Testis (tissue), 3 donors: Measurements from ENCODE around the gene SCAPER. TPM values are rescaled to one million over a fixed set of nuclear protein-coding genes. Genes with fewer than 3 reads are reported as not detected.

ENCODE experiments used
- DNase-seq: peaks from one replicate; pipeline ENCODE4 v3.0.0-alpha.2; 2019
- H3K27ac ChIP-seq, 2 donors: fragments of 200-600 bp; sonication (generic); one replicate each; pipeline ENCODE4 v1.5.1; 2019
- H3K27me3 ChIP-seq: fragments of 200-600 bp; sonication (generic); one replicate; pipeline ENCODE4 v1.5.1; 2019
- H3K36me3 ChIP-seq: fragments of 200-600 bp; sonication (generic); one replicate; pipeline ENCODE4 v1.5.1; 2017; ENCODE audit warnings: low read depth; ENCODE audit errors: missing control alignments
- H3K4me1 ChIP-seq: fragments of 200-600 bp; sonication (generic); one replicate; pipeline ENCODE4 v1.5.1; 2019
- H3K4me3 ChIP-seq, 2 donors: fragments of 200-600 bp; sonication (generic); one replicate each; pipeline ENCODE4 v1.5.1; 2017 to 2019
- H3K9me3 ChIP-seq: fragments of 200-600 bp; sonication (generic); one replicate; pipeline ENCODE4 v1.5.1; 2017
- POLR2A ChIP-seq: fragments of 450-650 bp; IDR thresholded peaks from one replicate; pipeline ENCODE4 v1.6.1; 2017; ENCODE audit warnings: antibody characterized with exemption, mild to moderate bottlenecking, moderate library complexity
- WGBS, 2 donors: methylation state at CpG; one replicate each; pipeline ENCODE4 v1.1.5; 2018; 5-methylcytosine and 5-hydroxymethylcytosine counted together
- intact Hi-C: fragments of 100-400 bp; cut with DNase I; formaldehyde crosslinking; loops from one replicate; pipeline ENCODE4 v1.15.1; 2023; ENCODE audit warnings: low total_unique reads
- polyA plus RNA-seq: library from polyadenylated mRNA; stranded (reverse); fragments of 350-450 nt; fragmentation: Illumina TruSeq; extraction: RNeasy Lipid Tissue Mini Kit (QIAGEN cat#74804); gene quantifications from one replicate; pipeline ENCODE4 v1.2.3, GENCODE V29; 2014; ENCODE audit warnings: low read depth, low replicate concordance; ENCODE audit not compliant: insufficient read depth
- total RNA-seq, 2 donors: library from RNA; depleted of rRNA; stranded (reverse); fragments of >200 nt; gene quantifications; one replicate each; pipeline ENCODE4 v1.2.3, GENCODE V29; 2016
- TF ChIP-seq, protein P1 (sequence below), 3 experiments: fragments of 450-650 bp in 2 of 3; fragments of 200-600 bp in 1 of 3; sonication (generic) in 1 of 3; IDR thresholded peaks; one replicate each; pipeline ENCODE4 v1.5.1; 2016 to 2019; ENCODE audit warnings: antibody characterized with exemption in 3 of 3, mild to moderate bottlenecking in 2 of 3, moderate library complexity in 1 of 3

The SCAPER gene
- total and polyA plus RNA-seq, 3 donors from 2014 or later: 43.7 to 60.7 (median 54.8) TPM

DNA sequence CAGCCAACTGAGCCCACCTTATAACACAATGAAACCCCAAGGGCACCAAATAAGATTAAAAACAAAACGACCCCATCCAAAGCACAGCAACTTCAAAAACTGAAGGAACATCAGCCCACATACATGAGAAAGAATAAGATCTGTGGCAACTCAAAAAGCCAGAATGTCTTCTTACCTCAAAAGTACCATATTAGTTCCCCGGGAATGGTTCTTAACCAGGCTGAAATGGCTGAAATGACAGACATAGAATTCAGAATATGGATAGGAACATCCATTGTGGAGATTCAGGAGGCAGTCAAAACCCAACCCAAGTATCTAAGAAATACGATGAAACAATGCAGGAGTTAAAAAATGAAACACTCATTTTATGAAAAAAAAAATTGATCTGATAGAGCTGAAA, 222.3 kb downstream of the SCAPER start:
- Histone ChIP-seq H3K27me3 (no peaks in the 10 kb centered on the region), H3K9me3 (no peaks in the 10 kb centered on the region), H3K4me3 (no peak overlapping the region), H3K27ac (no peak overlapping the region), H3K36me3 (no peaks in the 10 kb centered on the region), H3K4me1 (no peaks in the 10 kb centered on the region)
- intact Hi-C loops: no loop called here
- DNase-seq: no peak
- TF ChIP-seq POLR2A: no peak
- TF ChIP-seq, protein P1, sequence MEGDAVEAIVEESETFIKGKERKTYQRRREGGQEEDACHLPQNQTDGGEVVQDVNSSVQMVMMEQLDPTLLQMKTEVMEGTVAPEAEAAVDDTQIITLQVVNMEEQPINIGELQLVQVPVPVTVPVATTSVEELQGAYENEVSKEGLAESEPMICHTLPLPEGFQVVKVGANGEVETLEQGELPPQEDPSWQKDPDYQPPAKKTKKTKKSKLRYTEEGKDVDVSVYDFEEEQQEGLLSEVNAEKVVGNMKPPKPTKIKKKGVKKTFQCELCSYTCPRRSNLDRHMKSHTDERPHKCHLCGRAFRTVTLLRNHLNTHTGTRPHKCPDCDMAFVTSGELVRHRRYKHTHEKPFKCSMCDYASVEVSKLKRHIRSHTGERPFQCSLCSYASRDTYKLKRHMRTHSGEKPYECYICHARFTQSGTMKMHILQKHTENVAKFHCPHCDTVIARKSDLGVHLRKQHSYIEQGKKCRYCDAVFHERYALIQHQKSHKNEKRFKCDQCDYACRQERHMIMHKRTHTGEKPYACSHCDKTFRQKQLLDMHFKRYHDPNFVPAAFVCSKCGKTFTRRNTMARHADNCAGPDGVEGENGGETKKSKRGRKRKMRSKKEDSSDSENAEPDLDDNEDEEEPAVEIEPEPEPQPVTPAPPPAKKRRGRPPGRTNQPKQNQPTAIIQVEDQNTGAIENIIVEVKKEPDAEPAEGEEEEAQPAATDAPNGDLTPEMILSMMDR (IDR thresholded peaks at IDR 0.05): no peak
- WGBS, 2 donors: 96 to 97% methylated on average over 3 of the region's 3 CpGs

- WGBS, 2 donors: 95 to 96% methylated on average over 7 of the region's 7 CpGs
- no peak for TF ChIP-seq POLR2A
- TF ChIP-seq, protein P1 (IDR thresholded peaks at IDR 0.05): no peak
- Histone ChIP-seq H3K4me1 (no peaks in the 10 kb centered on the region), H3K36me3 (no peaks in the 10 kb centered on the region), H3K27ac (no peak overlapping the region), H3K9me3 (no peaks in the 10 kb centered on the region), H3K27me3 (no peaks in the 10 kb centered on the region), H3K4me3 (no peak overlapping the region)
- no peak for DNase-seq
- intact Hi-C loops: no loop called here
Measured at GRCh38 chr15:76682259-76682658, 222.9 kb downstream of the SCAPER start.

DNA sequence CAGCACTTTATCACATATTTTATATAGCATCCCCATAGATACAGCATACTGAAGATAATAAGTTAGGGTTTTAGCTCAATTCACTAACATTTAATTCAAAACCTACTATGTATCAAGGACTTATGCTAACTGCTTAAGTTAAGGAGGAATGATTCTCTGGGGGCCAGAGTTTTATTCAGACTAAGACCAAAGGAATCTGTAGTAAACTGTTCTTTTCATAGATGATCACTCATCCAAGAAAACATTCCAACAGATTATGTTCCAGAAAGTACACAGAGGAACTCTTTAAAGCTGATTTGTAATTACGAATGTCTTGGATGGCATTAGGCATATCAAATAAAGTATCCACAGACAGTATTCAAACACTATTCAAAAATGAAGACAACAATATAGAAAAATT, 226.4 kb downstream of the SCAPER start:
- H3K4me3 ChIP-seq: no peak overlapping the region
- no peak for TF ChIP-seq POLR2A
- H3K36me3 ChIP-seq: no peaks in the 10 kb centered on the region
- DNase-seq: no peak
- no peaks in the 10 kb centered on the region for H3K27me3 ChIP-seq
- WGBS, 2 donors: 62 to 67% methylated on average over 1 of the region's 1 CpG
- H3K9me3 ChIP-seq: no peaks in the 10 kb centered on the region
- H3K27ac ChIP-seq: no peak overlapping the region
- intact Hi-C loops: no loop called here
- H3K4me1 ChIP-seq: no peaks in the 10 kb centered on the region

DNA sequence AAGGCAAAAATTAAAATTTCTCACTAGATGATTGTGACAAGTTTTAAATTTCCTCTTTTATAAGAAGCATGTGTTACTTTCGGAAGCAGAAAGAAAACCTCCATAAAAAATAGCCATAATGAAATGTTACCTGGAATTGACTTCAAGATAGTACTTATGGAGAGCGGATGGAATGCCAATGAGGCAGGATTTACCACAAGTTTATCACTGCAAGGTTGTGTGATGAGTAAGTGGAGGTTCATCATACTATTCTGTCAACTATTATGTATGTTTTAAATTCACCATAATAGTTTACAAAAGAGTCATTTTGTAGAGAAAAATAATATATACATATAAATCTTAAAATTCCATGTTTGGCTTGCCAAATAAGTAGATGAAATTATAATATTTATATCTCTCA, 230.3 kb downstream of the SCAPER start:
- no peaks in the 10 kb centered on the region for H3K4me1 ChIP-seq
- TF ChIP-seq, protein P1 (IDR thresholded peaks at IDR 0.05): no peak
- no peak for TF ChIP-seq POLR2A
- WGBS, 2 donors: 89 to 94% methylated on average over 2 of the region's 2 CpGs
- no peaks in the 10 kb centered on the region for H3K9me3 ChIP-seq
- no peak overlapping the region for H3K27ac ChIP-seq
- no peaks in the 10 kb centered on the region for H3K36me3 ChIP-seq
- DNase-seq: no peak
- H3K27me3 ChIP-seq: no peaks in the 10 kb centered on the region
- intact Hi-C loops: no loop called here
- no peak overlapping the region for H3K4me3 ChIP-seq

GRCh38 chr15:76669521-76670207, 235.5 kb downstream of the SCAPER start:
- Histone ChIP-seq H3K36me3 (no peaks in the 10 kb centered on the region), H3K9me3 (no peaks in the 10 kb centered on the region), H3K27ac (no peak overlapping the region), H3K27me3 (no peaks in the 10 kb centered on the region), H3K4me1 (no peaks in the 10 kb centered on the region), H3K4me3 (no peak overlapping the region)
- WGBS, 2 donors: 87 to 90% methylated on average over 4 of the region's 4 CpGs
- no peak for TF ChIP-seq POLR2A
- TF ChIP-seq, protein P1 (IDR thresholded peaks at IDR 0.05): no peak
- intact Hi-C loops: no loop called here
- DNase-seq: no peak
